BLaER1 (cell line): ENCODE measurements around the gene PAFAH2.

Source experiments
- H3K27ac ChIP-seq: shearing (Covaris generic); formaldehyde crosslinking; 2 replicates; pipeline ENCODE4 v1.8.1; 2022
- H3K27me3 ChIP-seq: shearing (Covaris generic); formaldehyde crosslinking; 2 replicates; pipeline ENCODE4 v1.8.1; 2022
- H3K36me3 ChIP-seq: shearing (Covaris generic); formaldehyde crosslinking; 2 replicates; pipeline ENCODE4 v1.8.1; 2022
- H3K4me1 ChIP-seq: shearing (Covaris generic); formaldehyde crosslinking; 2 replicates; pipeline ENCODE4 v1.8.1; 2022
- H3K4me2 ChIP-seq: shearing (Covaris generic); formaldehyde crosslinking; 2 replicates; pipeline ENCODE4 v1.8.1; 2022
- H3K4me3 ChIP-seq: shearing (Covaris generic); formaldehyde crosslinking; 2 replicates; pipeline ENCODE4 v1.8.1; 2022
- H3K9ac ChIP-seq: shearing (Covaris generic); formaldehyde crosslinking; 2 replicates; pipeline ENCODE4 v1.8.1; 2022
- H3K9me3 ChIP-seq: shearing (Covaris generic); formaldehyde crosslinking; 2 replicates; pipeline ENCODE4 v1.8.1; 2022
- H4K20me1 ChIP-seq: shearing (Covaris generic); formaldehyde crosslinking; 2 replicates; pipeline ENCODE4 v1.8.1; 2022
- Cebpa-rat ChIP-seq: shearing (Covaris generic); IDR thresholded peaks from 2 replicates; pipeline ENCODE4 v1.8.1; 2022

The PAFAH2 gene

DNA sequence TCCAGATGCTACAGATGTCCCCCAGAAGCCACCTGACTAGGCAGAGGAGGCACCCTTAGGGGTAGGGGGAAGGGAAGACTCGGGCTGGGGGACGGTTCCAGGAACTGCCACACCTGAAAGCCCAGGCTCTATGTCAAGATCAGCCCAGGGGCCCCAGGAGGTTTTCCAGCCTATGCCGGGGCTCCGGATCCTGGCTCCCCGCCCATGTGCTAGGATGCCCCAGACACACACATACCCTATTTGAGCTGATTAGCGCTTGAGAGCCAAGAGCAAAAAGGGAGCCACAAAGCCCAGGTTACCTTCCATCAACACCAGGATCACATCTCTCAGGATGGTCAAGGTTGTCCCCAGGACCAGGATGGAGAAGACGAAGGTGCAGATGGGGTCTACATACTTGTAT, 43.5 kb upstream of the PAFAH2 start:
- H3K4me3 ChIP-seq: no peak overlapping the region
- TF ChIP-seq Cebpa-rat: no peak
- H3K9me3 ChIP-seq: no peaks in the 10 kb centered on the region
- no peak overlapping the region for H3K9ac ChIP-seq
- H3K27ac ChIP-seq: no peak overlapping the region
- peaks cover 37% of the 10 kb centered on the region for H3K27me3 ChIP-seq
- H3K4me1 ChIP-seq: peaks cover 16% of the 10 kb centered on the region
- no peaks in the 10 kb centered on the region; the same call in 1 of the 2 replicates for H4K20me1 ChIP-seq
- H3K4me2 ChIP-seq: no peak overlapping the region
- no peaks in the 10 kb centered on the region for H3K36me3 ChIP-seq

DNA sequence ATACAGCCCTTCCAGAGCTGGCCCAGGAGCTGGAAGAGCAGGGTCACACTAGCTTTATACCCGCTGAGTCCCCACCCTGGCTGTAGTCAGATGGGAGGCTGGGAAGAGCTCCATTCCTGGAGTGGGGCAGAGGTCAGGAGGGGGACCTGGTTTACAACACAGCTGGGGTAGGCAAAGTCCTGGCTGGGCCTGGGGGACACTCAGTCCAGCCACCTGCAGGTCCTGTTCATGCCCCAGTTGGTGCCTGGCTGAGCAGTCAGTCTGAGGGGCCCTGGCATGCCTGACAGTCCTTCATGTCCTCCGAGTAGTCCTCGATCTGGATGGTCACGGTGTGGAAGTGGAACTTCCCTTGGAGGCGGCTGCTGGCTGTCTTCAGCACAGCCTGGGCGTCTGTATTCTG, 41.0 kb upstream of the PAFAH2 start:
- H3K4me2 ChIP-seq: no peak overlapping the region
- no peak for TF ChIP-seq Cebpa-rat

DNA sequence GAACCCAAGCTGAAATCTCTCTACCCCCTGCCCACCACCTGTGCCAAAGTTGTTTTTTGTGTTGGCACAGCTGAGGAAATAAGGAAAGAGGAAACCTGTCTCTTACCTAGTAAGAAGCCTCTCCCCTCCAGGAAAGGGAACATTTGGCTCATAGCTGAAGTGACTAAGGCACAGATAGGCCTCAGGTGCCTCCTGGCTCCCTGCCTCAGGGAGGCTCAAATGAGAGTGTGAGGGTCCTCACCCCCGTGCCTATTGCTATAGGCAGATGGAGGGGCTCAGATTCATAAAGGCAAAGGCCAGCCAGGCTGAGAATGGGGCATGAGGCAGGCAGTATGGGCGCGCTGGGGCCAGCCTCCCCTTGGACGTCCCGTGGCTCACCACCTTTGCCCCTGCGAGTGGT, 40.6 kb upstream of the PAFAH2 start:
- no peak for TF ChIP-seq Cebpa-rat
- Histone ChIP-seq H3K36me3 (no peaks in the 10 kb centered on the region), H3K4me1 (peaks cover 29% of the 10 kb centered on the region), H3K9ac (no peak overlapping the region), H3K4me3 (no peak overlapping the region), H3K4me2 (peak overlapping the region; percentile 8; the same call in 1 of the 2 replicates), H4K20me1 (no peaks in the 10 kb centered on the region), H3K27me3 (peaks cover 7% of the 10 kb centered on the region), H3K9me3 (no peaks in the 10 kb centered on the region), H3K27ac (no peak overlapping the region)

More for the DNA sequence above, 41.0 kb upstream of the PAFAH2 start:
- H3K36me3 ChIP-seq: no peaks in the 10 kb centered on the region
- H4K20me1 ChIP-seq: no peaks in the 10 kb centered on the region
- no peak overlapping the region for H3K4me3 ChIP-seq
- peaks cover 29% of the 10 kb centered on the region for H3K4me1 ChIP-seq
- H3K9ac ChIP-seq: no peak overlapping the region
- H3K27ac ChIP-seq: no peak overlapping the region
- H3K27me3 ChIP-seq: peaks cover 12% of the 10 kb centered on the region
- H3K9me3 ChIP-seq: no peaks in the 10 kb centered on the region

DNA sequence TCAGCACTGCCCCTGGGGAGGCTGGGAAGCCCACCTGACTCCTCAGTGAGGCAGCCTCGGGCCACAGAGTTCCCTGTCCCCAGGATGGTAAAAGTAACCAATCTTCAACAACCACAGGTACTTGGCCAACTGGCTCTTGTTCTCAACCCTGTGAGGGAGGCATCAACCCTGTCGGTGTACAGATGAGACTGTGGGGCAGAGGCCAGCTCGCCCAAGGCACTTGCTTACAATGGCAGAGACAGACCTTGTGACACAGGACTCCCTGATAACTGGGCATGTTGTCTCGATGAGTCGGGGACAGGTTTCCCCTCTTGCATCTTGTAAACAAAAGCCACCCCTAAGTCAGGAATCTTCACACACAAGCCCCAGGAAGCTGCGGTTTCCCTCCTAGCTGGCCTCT, 40.0 kb upstream of the PAFAH2 start:
- Histone ChIP-seq H3K36me3 (no peaks in the 10 kb centered on the region), H3K27ac (no peak overlapping the region), H3K27me3 (0 out of 2 replicates have a peak, but pooled peaks cover 3% of the 10 kb centered on the region), H3K4me2 (peak overlapping the region; percentile 8; the same call in 1 of the 2 replicates), H3K9ac (no peak overlapping the region), H3K9me3 (no peaks in the 10 kb centered on the region), H3K4me3 (no peak overlapping the region), H3K4me1 (peaks cover 29% of the 10 kb centered on the region), H4K20me1 (no peaks in the 10 kb centered on the region)
- TF ChIP-seq Cebpa-rat: no peak

DNA sequence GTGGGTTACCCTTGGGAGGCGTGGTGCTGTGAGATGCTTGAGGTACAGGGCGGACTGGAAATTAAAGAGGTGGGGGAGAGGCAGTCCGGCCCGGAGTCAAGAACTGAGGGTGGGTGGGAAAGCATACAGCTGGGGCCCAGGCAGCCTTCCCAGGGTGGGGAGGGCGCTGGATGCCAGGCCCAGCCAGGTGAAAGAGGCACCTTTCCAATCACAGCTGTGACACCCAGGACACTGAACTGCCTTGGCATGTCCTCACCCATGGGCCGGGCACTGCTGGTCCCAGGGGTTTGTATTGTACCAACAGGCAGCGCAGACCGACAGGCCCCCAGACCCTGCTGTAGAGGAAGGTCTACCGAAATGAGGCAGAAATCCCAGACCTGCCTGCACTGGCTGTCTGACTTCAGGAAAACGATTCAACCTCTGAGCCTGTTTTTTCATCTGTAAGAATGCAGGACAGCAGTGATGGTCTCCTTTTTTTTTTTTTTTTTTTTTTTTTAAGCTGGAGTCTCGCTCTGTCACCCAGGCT, 39.0 kb upstream of the PAFAH2 start:
- H3K9me3 ChIP-seq: no peaks in the 10 kb centered on the region
- H3K27me3 ChIP-seq: no peaks in the 10 kb centered on the region
- H3K4me2 ChIP-seq: peak overlapping the region; percentile 99
- H3K36me3 ChIP-seq: no peaks in the 10 kb centered on the region
- H4K20me1 ChIP-seq: no peaks in the 10 kb centered on the region
- no peak overlapping the region for H3K9ac ChIP-seq
- H3K4me3 ChIP-seq: no peak overlapping the region
- TF ChIP-seq Cebpa-rat: no peak
- H3K4me1 ChIP-seq: peaks cover 29% of the 10 kb centered on the region
- H3K27ac ChIP-seq: no peak overlapping the region

DNA sequence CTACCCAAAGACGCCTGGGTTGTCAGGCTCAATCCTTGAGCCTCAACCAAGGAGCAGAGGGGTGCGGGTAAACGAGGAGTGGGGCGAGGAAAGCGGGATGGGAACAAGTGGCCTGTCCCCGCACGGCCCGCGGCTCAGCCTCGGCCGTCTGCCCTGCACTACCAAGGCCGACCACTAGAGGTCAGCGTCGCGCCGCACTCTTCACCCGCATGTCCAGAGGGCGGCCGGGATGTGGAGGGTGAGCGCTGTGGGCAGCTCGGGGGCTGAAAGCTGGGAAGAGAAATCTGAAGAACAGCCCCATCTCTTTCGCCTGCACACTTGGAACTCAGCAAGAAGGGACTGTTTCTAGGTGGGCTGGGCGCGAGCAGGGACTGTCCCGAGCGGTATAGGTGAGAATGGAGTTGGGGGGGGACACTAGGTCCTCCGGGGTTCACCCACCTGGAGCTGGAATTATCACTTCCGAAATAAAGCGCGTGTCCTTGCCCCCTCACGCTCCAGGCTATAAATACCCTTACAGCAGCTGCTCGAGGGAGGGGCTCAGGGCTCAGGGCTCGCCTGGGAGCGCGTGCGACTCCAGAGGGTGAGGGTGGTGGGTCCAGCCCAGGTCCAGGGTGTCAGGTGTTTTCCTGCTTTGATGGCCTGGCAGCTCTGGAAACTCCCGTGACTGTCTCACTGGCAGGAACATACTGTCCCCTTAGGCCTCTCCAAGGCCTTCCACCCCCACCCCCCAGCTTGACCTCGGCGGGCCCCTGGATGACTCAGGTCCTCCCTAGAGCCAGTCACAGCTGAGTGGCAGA, 38.3 kb upstream of the PAFAH2 start:
- peak overlapping the region; percentile 99 for H3K4me2 ChIP-seq
- H3K27ac ChIP-seq: no peak overlapping the region
- H3K4me1 ChIP-seq: peaks cover 29% of the 10 kb centered on the region
- H4K20me1 ChIP-seq: no peaks in the 10 kb centered on the region
- peak overlapping the region; percentile 81 for H3K4me3 ChIP-seq
- no peak for TF ChIP-seq Cebpa-rat
- H3K27me3 ChIP-seq: no peaks in the 10 kb centered on the region
- no peaks in the 10 kb centered on the region for H3K9me3 ChIP-seq
- H3K9ac ChIP-seq: peak overlapping the region; percentile 78
- no peaks in the 10 kb centered on the region for H3K36me3 ChIP-seq

DNA sequence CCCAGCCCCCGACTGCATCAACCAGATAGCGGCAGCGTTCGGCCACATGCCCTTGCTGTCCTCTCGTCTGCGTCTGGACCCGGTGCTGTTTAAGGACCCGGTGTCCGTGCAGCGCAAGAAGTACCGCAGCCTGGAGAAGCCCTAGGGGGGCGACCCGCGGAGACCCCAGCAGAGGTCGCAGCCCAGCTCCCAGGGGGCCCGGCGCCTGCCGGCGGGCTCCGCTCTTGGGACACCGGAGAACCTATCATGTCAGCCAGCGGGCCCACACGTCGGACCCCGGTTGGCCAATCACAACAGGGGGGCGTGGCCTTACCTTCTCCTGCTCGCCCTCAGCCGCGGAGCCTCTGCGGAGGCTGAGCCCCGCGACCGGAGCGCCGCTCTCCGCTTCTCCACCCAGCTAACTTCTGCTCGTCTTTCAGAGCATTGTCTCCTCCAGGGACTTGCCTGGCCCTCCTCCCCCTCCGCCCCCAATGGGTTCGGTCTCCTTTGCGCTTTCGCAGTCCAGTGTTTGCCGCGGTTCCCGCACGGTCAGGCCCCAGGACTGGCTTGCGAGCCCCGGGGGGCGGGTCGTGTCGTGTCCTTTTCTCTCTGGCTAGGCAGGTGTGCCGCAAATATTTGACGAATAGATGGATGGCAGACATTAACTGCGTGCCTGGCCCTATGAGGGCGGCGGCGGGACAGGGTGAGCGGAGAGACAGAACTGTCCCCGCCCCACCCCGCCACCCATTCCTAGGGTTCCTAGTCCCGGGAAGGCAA, 37.5 kb upstream of the PAFAH2 start:
- Histone ChIP-seq H4K20me1 (no peaks in the 10 kb centered on the region), H3K9me3 (no peaks in the 10 kb centered on the region), H3K36me3 (no peaks in the 10 kb centered on the region), H3K4me1 (peaks cover 29% of the 10 kb centered on the region), H3K4me3 (peak overlapping the region; percentile 81), H3K4me2 (peak overlapping the region; percentile 99), H3K9ac (peak overlapping the region; percentile 78), H3K27ac (no peak overlapping the region), H3K27me3 (no peaks in the 10 kb centered on the region)
- TF ChIP-seq Cebpa-rat: no peak

DNA sequence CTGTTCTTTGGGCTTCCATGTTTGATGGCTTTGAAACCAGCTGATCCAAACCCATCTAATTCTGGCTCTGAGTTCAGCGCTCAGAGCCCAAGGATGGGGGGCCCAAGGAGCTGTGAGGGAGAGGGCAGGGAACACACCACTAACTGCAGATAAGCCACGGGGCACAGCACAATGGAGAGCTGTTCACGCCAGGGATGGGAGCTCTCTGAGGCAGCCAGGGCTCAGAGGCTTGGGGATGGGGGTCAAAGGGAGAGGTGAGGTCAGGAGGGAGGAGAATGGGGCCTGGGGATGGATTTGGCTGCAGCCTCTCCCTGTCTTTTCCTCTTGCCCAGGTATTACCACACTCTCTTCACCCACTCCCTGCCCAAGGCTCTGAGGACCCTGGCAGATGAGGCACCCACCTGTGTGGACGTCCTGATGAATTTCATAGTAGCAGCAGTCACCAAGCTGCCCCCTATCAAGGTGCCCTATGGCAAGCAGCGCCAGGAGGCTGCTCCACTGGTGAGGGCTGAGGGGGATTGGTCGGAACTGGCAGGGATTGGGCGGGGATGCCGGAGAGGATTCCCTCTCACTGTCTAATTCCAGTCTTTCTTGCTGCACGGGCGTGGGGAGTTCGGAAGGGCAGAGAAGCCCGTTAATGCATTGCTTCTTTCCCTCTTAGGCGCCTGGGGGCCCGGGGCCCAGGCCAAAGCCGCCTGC, 36.8 kb upstream of the PAFAH2 start:
- Histone ChIP-seq H3K4me1 (peaks cover 29% of the 10 kb centered on the region), H3K27ac (no peak overlapping the region), H3K9ac (peak overlapping the region; percentile 78), H3K9me3 (no peaks in the 10 kb centered on the region), H3K27me3 (no peaks in the 10 kb centered on the region), H3K4me2 (peak overlapping the region; percentile 99), H3K36me3 (no peaks in the 10 kb centered on the region), H3K4me3 (peak overlapping the region; percentile 81), H4K20me1 (no peaks in the 10 kb centered on the region)
- no peak for TF ChIP-seq Cebpa-rat

DNA sequence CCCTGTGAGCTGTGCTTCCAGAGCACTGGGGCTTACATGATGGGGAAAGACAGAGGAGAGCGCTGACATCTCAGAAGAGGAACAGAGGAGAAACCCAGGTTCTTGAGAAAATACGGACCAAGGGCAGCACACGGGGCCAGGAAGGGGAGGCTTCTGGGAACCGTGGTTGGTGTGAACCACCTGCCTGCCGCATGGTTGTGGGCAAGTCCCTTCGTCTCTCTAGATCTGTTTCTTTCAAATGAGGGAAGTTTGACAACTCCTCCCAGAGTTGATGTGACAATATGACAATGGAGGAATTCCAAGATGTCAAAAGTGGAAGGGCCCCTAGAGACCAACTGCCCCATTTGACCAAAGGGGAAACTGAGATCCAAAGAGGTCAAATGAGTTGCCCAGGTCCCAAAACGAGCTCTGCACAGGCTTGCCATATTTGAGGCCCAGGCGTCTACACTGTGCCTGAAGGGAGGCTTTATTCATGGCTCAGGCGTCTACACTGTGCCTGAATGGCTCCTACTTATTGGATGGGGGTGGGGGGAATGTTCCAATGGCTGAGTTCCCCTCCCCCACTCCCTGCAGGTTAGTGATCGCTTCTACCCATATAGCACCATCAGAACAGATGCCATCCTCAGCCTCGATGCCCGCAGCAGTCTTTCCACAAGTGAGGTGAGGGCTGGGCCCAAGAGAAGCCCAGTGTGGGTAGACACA, 34.9 kb upstream of the PAFAH2 start:
- Histone ChIP-seq H3K36me3 (no peaks in the 10 kb centered on the region), H3K27ac (no peak overlapping the region), H3K4me1 (peaks cover 24% of the 10 kb centered on the region), H3K9me3 (no peaks in the 10 kb centered on the region), H3K4me3 (no peak overlapping the region), H4K20me1 (no peaks in the 10 kb centered on the region), H3K9ac (no peak overlapping the region), H3K27me3 (no peaks in the 10 kb centered on the region), H3K4me2 (no peak overlapping the region)
- no peak for TF ChIP-seq Cebpa-rat
